ENCODE data around the gene R3HDM1. TPM values are rescaled to one million over a fixed set of nuclear protein-coding genes. Genes with fewer than 3 reads are reported as not detected.

R3HDM1 gene
- total RNA-seq, 4 donors from 2014 or later: 24.0 to 40.4 (median 30.4) TPM

GRCh38 chr2:135674453-135674852, 143.2 kb downstream of the R3HDM1 start:
- intact Hi-C loops (cut with DNase I): no loop called here
- Histone ChIP-seq H3K4me1 (no peaks in the 10 kb centered on the region), H3K27me3 (no peaks in the 10 kb centered on the region), H3K27ac (no peak overlapping the region), H3K36me3 (no peaks in the 10 kb centered on the region), H3K4me3 (replicated peaks in 1 of 3) (no peak overlapping the region), H3K9me3 (no peaks in the 10 kb centered on the region)
- WGBS, 2 donors: 51 to 62% methylated on average over 1 of the region's 1 CpG
- TF ChIP-seq POLR2A (IDR thresholded peaks at IDR 0.05) (no peak), CTCF (IDR thresholded peaks at IDR 0.05) (no peak)
- DNase-seq: no peak

- Histone ChIP-seq H3K9me3 (no peaks in the 10 kb centered on the region), H3K27ac (no peak overlapping the region), H3K4me3 (replicated peaks in 1 of 3) (no peak overlapping the region), H3K4me1 (no peaks in the 10 kb centered on the region), H3K36me3 (peaks cover 0 to 3% of the 10 kb centered on the region in 2 donors), H3K27me3 (no peaks in the 10 kb centered on the region)
- TF ChIP-seq CTCF (IDR thresholded peaks at IDR 0.05): no peak
- no peak for TF ChIP-seq POLR2A (IDR thresholded peaks at IDR 0.05)
- WGBS, 2 donors: 87 to 92% methylated on average over 3 of the region's 3 CpGs
- intact Hi-C loops (cut with DNase I): no loop called here
- no peak for DNase-seq
Measured at GRCh38 chr2:135676031-135676430, 144.7 kb downstream of the R3HDM1 start.

GRCh38 chr2:135679125-135679524, 147.8 kb downstream of the R3HDM1 start:
- H3K4me1 ChIP-seq: no peaks in the 10 kb centered on the region
- 97% methylated on average over 2 of the region's 2 CpGs for WGBS, 2 donors
- H3K36me3 ChIP-seq: peaks cover 0 to 3% of the 10 kb centered on the region in 2 donors
- DNase-seq: no peak
- no peak overlapping the region for H3K4me3 ChIP-seq (replicated peaks in 1 of 3)
- TF ChIP-seq CTCF (IDR thresholded peaks at IDR 0.05) (no peak), POLR2A (IDR thresholded peaks at IDR 0.05) (no peak)
- intact Hi-C loops (cut with DNase I): no loop called here
- H3K27me3 ChIP-seq: no peaks in the 10 kb centered on the region
- no peak overlapping the region for H3K27ac ChIP-seq
- H3K9me3 ChIP-seq: no peaks in the 10 kb centered on the region

GRCh38 chr2:135685361-135685760, 154.1 kb downstream of the R3HDM1 start:
- TF ChIP-seq POLR2A (IDR thresholded peaks at IDR 0.05) (no peak), CTCF (IDR thresholded peaks at IDR 0.05) (no peak)
- no peak overlapping the region for H3K27ac ChIP-seq
- no peaks in the 10 kb centered on the region for H3K4me1 ChIP-seq
- H3K36me3 ChIP-seq: peaks cover 0 to 1% of the 10 kb centered on the region in 2 donors
- intact Hi-C loops (cut with DNase I): no loop called here
- DNase-seq: no peak
- H3K27me3 ChIP-seq: no peaks in the 10 kb centered on the region
- H3K9me3 ChIP-seq: no peaks in the 10 kb centered on the region
- WGBS, 2 donors: 98 to 100% methylated on average over 1 of the region's 1 CpG
- no peak overlapping the region for H3K4me3 ChIP-seq (replicated peaks in 1 of 3)

GRCh38 chr2:135688978-135689377, 157.7 kb downstream of the R3HDM1 start:
- intact Hi-C loops (cut with DNase I): no loop called here
- H3K4me1 ChIP-seq: peaks cover 0 to under 1% of the 10 kb centered on the region in 2 donors
- DNase-seq: no peak
- no peaks in the 10 kb centered on the region for H3K9me3 ChIP-seq
- TF ChIP-seq CTCF (IDR thresholded peaks at IDR 0.05) (no peak), POLR2A (IDR thresholded peaks at IDR 0.05) (no peak)
- H3K4me3 ChIP-seq (replicated peaks in 1 of 3): no peak overlapping the region
- H3K27ac ChIP-seq: no peak overlapping the region
- no peaks in the 10 kb centered on the region for H3K36me3 ChIP-seq
- H3K27me3 ChIP-seq: no peaks in the 10 kb centered on the region

Data from thyroid gland (tissue), 4 donors.